GM12801 (cell line): Measurements from ENCODE around the gene PTPN5.

Source experiments
- TF ChIP-seq, protein P1 (sequence below): IDR thresholded peaks from one replicate; pipeline ENCODE4 v1.5.1; 2011; ENCODE audit warnings: control low read depth; ENCODE audit not compliant: insufficient read length; ENCODE audit errors: extremely low read depth

Gene PTPN5

GRCh38 chr11:18771266-18772035, 20.1 kb downstream of the PTPN5 start:
- TF ChIP-seq, protein P1, sequence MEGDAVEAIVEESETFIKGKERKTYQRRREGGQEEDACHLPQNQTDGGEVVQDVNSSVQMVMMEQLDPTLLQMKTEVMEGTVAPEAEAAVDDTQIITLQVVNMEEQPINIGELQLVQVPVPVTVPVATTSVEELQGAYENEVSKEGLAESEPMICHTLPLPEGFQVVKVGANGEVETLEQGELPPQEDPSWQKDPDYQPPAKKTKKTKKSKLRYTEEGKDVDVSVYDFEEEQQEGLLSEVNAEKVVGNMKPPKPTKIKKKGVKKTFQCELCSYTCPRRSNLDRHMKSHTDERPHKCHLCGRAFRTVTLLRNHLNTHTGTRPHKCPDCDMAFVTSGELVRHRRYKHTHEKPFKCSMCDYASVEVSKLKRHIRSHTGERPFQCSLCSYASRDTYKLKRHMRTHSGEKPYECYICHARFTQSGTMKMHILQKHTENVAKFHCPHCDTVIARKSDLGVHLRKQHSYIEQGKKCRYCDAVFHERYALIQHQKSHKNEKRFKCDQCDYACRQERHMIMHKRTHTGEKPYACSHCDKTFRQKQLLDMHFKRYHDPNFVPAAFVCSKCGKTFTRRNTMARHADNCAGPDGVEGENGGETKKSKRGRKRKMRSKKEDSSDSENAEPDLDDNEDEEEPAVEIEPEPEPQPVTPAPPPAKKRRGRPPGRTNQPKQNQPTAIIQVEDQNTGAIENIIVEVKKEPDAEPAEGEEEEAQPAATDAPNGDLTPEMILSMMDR = no peak

DNA sequence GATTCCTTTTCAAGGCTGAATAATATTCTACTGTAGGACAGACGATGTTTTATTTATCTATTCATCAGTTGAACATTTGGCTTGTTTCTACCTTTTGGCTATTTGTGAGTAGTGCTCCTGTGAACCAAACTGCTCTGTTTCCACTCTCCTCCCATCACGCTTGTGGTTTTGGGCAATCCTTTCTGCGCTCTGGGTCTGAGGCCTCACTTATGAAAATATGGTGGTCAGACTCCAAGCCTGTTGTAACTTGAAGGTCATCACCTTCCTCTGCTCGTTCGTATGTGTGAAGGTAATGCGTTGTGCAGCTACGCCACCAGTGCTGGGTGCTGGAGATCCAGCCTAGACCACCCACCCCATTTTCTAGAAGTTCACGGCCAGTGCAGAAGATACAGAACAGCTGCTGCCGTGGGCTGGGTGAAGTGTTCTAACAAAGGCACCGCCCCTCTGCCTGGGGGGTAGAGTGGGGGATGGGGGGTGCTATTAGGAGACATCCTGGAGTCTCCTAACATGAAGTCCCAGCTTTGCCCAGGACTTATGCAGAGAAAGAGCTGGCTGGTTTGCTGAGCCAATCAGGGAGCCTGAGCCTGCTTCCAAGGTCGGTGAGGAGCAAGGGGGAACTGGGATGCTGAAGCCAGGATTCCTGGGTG, 21.0 kb downstream of the PTPN5 start:
- TF ChIP-seq, protein P1 = no peak

DNA sequence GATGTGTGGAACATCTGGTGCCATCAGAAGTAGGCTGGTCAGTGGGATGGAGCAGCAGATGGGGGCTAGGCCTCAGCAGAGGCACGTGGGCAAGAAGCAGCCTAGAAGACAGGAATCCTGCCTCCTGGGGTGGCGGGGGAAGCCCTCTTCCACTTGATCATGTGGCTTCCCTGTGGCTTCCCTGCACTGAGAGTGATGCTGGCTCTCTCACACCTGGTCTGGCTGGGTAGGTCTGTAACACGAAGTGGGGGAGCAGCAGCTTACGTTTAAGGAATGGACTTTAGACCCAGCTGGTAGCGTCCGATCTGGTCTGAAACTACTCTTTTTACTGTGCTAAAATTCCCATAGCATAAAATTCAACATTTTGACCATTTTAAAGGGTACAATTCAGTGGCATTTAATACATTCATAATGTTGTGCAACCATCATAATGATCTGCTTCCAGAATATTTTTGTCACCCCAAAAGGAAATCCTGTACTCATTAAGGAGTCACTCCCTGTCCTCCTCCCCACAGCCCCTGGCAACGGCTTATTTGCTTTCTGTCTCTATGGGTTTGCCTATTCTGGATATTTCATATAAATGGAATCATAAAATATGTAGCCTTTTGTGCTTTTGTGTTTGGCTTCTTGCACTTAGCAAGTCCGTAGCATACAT, 21.7 kb downstream of the PTPN5 start:
- TF ChIP-seq, protein P1 = no peak

DNA sequence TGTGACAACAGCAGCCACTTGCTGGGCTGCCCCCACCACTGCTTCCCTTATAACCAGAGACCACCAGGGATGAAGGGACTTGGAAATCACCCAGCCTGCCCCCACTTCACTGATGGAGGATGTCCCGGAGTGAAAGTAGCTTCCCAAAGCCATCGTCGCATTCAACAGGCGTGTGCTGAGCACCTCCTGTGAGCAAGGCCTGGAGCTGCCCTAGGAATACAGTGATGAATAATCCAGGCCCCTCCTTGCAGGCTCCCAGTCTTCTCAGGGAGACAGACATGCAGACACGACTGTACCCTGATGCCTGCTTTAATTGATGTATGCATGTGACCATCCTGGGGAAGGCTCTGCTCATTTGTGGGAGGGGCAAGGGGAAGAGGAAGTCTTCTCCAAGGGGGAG, 22.6 kb downstream of the PTPN5 start:
- TF ChIP-seq, protein P1 = no peak

- TF ChIP-seq, protein P1 = no peak
These were observed 23.1 kb downstream of the PTPN5 start for GRCh38 chr11:18768472-18768901.

DNA sequence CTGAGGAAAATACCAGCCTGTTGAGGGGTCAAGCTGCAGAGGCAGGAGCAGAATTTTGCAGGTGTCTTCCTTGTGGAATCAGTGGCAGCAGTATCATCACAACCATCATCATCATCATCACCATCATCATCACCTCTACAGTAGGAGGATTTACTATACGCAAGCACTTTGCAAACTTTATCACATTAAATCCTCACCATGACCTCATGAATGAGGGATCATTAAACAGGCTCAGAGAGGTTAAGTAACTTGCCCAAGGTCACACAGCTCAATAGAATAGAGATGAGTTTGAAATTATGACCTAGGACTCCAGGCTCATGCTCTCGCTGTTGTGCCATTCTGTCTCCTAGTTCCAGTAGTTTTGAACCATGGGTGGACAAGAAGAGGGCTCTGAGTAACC, 25.6 kb downstream of the PTPN5 start:
- TF ChIP-seq, protein P1 = no peak

- TF ChIP-seq, protein P1 = no peak
These were observed 26.0 kb downstream of the PTPN5 start for GRCh38 chr11:18765554-18765953.
